Progenitor cell of endocrine pancreas (in vitro differentiated cells): Measurements from ENCODE around the gene PSMB4. TPM values are rescaled to one million over a fixed set of nuclear protein-coding genes. Genes with fewer than 3 reads are reported as not detected.
"Not testable (repeated sequence)": the region's sequence is repeated elsewhere in the genome, so short reads cannot be mapped to it uniquely, and the experiment has no call there.

Experiments used
- DNase-seq: peaks from one replicate; pipeline ENCODE4 v3.0.0; 2021; ENCODE audit warnings: low spot score; ENCODE audit not compliant: unreplicated experiment
- H3K27ac Mint-ChIP-seq: 2 replicates; pipeline ENCODE4 v1.8.0; 2021; ENCODE audit warnings: mild to moderate bottlenecking, moderate library complexity, mixed read lengths
- H3K27me3 Mint-ChIP-seq: 2 replicates; pipeline ENCODE4 v1.8.0; 2021; ENCODE audit warnings: mixed read lengths
- H3K36me3 Mint-ChIP-seq: 2 replicates; pipeline ENCODE4 v1.8.0; 2022; ENCODE audit warnings: mixed read lengths; ENCODE audit not compliant: insufficient read depth
- H3K4me1 Mint-ChIP-seq: 2 replicates; pipeline ENCODE4 v1.8.0; 2021; ENCODE audit warnings: low read depth, mixed read lengths
- H3K4me3 Mint-ChIP-seq: 2 replicates; pipeline ENCODE4 v1.8.0; 2021; ENCODE audit warnings: low read depth, mild to moderate bottlenecking, moderate library complexity, mixed read lengths
- H3K9me3 Mint-ChIP-seq: 2 replicates; pipeline ENCODE4 v1.8.0; 2021; ENCODE audit warnings: low read depth, mixed read lengths
- CTCF ChIP-seq: fragments of 200-600 bp; sonication (generic); IDR thresholded peaks from one replicate; pipeline ENCODE4 v1.5.0; 2021; ENCODE audit warnings: antibody characterized with exemption, mild to moderate bottlenecking; ENCODE audit not compliant: unreplicated experiment
- long read RNA-seq: library from polyadenylated mRNA; unstranded; transcript quantifications from one replicate; pipeline ENCODE4 v2.0.0, GENCODE V29; 2020
- total RNA-seq: library from RNA; stranded (reverse); gene quantifications from 2 replicates; pipeline ENCODE4 v1.2.1, GENCODE V29; 2021

Gene PSMB4
- total RNA-seq = 227 and 235 TPM in 2 replicates
- long read RNA-seq, transcript PSMB4-201 (7 exons, 964 nt) = major isoform, 32 of 50 reads
- long read RNA-seq, partial matches to known transcripts = 2 of 50 reads
- long read RNA-seq, other reads (novel, unspliced or antisense) = 15 of 50 reads

- Mint-ChIP-seq H3K27ac (peak within 1 kb of the TSS; percentile 99), H3K36me3 (peaks cover 8% of the 10 kb centered on the region), H3K9me3 (no peaks in the 10 kb centered on the region), H3K4me1 (peaks cover 13% of the 10 kb centered on the region), H3K27me3 (no peaks in the 10 kb centered on the region), H3K4me3 (peak within 1 kb of the TSS; percentile 85)
- TF ChIP-seq CTCF = peak; percentile 28
- peak; percentile 32 for DNase-seq
Observed at GRCh38 chr1:151399324-151400171, at the start of gene PSMB4. PSMB4 (plus strand) TSS chr1:151399573; CDS start chr1:151399588, 15 bp downstream.

GRCh38 chr1:151350323-151350722 is 49.0 kb upstream of the PSMB4 start:
- not testable (repeated sequence) for DNase-seq, H3K36me3 Mint-ChIP-seq, H3K9me3 Mint-ChIP-seq, H3K27ac Mint-ChIP-seq, H3K4me3 Mint-ChIP-seq, H3K27me3 Mint-ChIP-seq
- H3K4me1 Mint-ChIP-seq = peaks cover 19% of the 10 kb centered on the region

- Mint-ChIP-seq H3K27me3 (no peaks in the 10 kb centered on the region), H3K36me3 (peaks cover 2% of the 10 kb centered on the region), H3K4me1 (peaks cover 6% of the 10 kb centered on the region), H3K27ac (no peak overlapping the region), H3K4me3 (no peak overlapping the region), H3K9me3 (no peaks in the 10 kb centered on the region)
- DNase-seq = no peak
- TF ChIP-seq CTCF = no peak
Observed at GRCh38 chr1:151352021-151352718, 47.2 kb upstream of the PSMB4 start.

GRCh38 chr1:151356696-151357095 is 42.7 kb upstream of the PSMB4 start:
- Mint-ChIP-seq H3K27me3 (no peaks in the 10 kb centered on the region), H3K27ac (no peak overlapping the region), H3K36me3 (peaks cover 6% of the 10 kb centered on the region), H3K4me3 (no peak overlapping the region), H3K4me1 (no peaks in the 10 kb centered on the region), H3K9me3 (peaks cover 6% of the 10 kb centered on the region)
- TF ChIP-seq CTCF = no peak
- no peak for DNase-seq

GRCh38 chr1:151361883-151362282 is 37.5 kb upstream of the PSMB4 start:
- TF ChIP-seq CTCF = no peak
- Mint-ChIP-seq H3K27me3 (no peaks in the 10 kb centered on the region), H3K36me3 (peaks cover 33% of the 10 kb centered on the region), H3K27ac (no peak overlapping the region), H3K4me1 (no peaks in the 10 kb centered on the region), H3K9me3 (peaks cover 24% of the 10 kb centered on the region), H3K4me3 (no peak overlapping the region)
- no peak for DNase-seq
